HG03097 (cell line): Measurements from ENCODE around the gene OGFR.

Experiments used
- ATAC-seq: cut with Tn5 transposase; IDR thresholded peaks from one replicate; pipeline ENCODE4 v1.9.1; 2021; ENCODE audit not compliant: unreplicated experiment, low FRiP score

The OGFR gene

GRCh38 chr20:62769346-62770071 is 35.1 kb upstream of the OGFR start:
- ATAC-seq: no peak

GRCh38 chr20:62770111-62770910 is 34.3 kb upstream of the OGFR start:
- ATAC-seq: no peak

DNA sequence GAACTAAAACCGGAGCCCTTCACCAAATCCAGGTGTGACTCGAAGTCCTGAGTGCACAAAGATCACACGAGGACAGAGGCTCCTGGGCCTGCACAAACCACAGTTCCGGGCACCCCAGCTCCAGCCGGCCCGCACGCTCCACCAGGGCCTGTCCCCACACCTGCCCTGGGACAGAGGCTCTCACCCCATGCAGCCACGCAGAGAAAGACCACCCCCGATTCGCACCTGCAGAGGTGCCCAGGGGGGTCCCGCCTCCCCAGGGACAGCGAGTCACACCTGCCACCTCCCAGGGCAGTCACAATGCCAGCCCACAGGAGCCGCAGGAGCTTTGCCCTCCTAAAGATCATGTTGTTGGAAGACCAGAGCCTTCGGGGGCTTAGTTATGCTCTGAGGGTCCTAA is 33.7 kb upstream of the OGFR start:
- ATAC-seq: no peak

GRCh38 chr20:62771396-62772102 is 33.1 kb upstream of the OGFR start:
- ATAC-seq: no peak

GRCh38 chr20:62772103-62772611 is 32.5 kb upstream of the OGFR start:
- ATAC-seq: no peak

GRCh38 chr20:62772619-62772989 is 32.0 kb upstream of the OGFR start:
- no peak for ATAC-seq

GRCh38 chr20:62772990-62773844 is 31.4 kb upstream of the OGFR start:
- no peak for ATAC-seq

- ATAC-seq: no peak
Measured at GRCh38 chr20:62773845-62774714, 30.6 kb upstream of the OGFR start.

DNA sequence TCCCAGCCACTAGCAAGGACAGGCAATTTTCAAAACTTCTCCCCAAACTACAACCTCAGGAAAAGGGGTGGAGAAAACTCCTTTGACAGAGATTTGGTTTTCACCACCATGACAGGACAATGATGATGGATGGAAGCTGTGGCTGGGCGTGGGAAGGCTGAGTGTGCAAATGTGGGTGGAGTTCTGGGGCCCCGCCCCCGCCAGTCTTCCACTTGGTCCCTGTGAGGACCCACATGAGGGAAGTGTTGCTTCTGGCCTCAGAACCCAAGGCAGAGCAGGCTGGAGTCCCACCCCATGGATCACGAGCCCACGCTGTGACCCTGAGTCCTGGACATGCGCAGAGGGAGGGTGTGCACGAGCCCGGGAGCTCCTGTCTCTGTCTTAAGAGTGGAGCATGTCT is 29.9 kb upstream of the OGFR start:
- ATAC-seq: no peak

- no peak for ATAC-seq
Measured at GRCh38 chr20:62775206-62775605, 29.4 kb upstream of the OGFR start.

DNA sequence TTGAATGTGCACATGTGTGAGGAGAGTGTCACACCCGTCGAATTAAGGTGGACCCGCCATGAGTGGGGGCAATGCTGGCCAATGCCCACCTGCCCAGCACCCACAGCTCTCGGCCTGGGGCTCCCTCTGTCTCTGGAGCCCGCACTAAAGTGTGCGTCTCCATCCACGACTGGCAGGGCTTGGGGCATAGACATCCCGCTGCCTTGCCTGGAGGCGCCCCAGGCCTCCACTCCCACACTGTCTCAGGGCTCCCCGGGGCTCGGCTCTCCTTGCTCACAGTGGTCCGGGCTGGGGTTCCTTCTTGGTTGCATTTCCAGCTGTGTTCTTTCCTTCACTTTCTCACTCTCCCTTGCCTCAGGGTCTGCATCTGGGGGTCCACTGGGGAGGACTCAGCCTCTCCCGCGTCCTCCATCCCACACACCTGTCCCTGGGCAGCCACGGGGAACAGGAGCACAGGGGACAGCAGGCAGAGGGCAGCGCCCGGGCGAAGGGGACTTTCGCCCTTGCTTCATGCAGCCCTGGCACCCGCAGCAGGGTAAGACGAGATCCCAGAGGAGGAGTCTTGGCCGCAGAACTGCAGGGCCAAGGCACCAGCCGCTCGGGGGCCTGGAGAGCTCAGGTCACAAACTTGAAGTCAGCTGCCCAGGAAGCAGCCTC is 28.5 kb upstream of the OGFR start:
- ATAC-seq: no peak

DNA sequence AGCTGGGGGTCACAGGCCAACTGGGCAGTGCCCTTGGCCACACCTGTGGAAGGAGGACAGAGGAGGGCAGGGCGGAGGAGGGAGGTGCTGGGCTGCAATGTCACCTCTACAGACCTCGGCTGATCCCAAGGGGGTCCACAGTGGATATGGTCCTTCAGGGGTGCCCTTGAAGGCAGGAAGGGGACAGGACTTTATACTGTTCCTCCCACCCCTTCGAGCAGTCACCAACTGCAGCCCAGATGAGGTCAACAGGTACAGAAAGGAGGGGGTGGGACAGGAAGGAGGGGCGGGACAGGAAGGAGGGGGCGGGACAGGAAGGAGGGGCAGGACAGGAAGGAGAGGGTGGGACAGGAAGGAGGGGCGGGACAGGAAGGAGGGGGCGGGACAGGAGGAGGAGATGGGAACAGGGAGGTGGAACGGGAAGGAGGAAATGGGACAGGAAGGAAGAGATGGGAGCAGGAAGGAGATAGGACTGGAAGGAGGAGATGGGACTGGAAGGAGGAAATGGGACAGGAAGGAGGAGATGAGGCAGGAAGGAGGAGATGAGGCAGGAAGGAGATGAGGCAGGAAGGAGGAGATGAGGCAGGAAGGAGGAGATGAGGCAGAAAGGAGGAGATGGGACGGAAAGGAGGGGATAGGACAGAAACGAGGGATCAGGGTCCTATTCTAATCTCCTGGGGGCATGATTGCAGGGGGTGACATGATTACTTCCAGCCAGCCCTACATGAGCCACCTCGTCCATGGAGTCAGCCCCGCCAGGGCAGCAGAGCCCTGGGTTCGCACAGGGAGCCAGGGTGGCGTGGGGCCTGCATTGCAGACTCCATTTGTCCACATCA is 27.7 kb upstream of the OGFR start:
- no peak for ATAC-seq

DNA sequence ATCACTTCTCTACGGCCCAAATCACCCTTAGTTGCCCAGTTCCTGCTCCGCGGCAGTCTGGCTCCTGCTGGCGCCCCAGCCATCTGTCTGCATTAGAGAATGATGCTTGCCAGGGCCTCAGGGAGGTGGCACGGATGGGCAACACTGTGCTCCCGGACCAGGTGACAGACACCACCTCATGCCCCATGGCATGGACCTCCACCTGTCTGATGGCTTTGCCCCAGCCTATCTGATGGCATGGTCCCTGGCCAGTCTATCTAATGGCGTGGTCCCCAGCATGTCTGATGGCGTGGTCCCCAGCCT is 27.2 kb upstream of the OGFR start:
- ATAC-seq: no peak

DNA sequence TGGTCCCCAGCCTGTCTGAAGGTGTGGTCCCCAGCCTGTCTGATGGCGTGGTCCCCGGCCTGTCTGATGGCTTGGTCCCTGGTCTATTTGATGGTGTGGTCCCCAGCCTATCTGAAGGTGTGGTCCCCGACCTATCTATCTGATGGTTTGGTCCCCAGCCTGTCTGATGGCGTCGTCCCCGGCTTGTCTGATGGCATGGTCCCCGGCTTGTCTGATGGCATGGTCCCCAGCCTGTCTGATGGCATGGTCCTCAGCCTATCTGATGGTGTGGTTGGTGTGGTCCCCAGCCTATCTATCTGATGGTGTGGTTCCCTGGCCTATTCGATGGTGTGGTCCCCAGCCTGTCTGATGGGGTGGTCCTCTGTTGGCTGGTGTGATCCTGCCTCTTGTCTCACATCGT is 26.6 kb upstream of the OGFR start:
- no peak for ATAC-seq

DNA sequence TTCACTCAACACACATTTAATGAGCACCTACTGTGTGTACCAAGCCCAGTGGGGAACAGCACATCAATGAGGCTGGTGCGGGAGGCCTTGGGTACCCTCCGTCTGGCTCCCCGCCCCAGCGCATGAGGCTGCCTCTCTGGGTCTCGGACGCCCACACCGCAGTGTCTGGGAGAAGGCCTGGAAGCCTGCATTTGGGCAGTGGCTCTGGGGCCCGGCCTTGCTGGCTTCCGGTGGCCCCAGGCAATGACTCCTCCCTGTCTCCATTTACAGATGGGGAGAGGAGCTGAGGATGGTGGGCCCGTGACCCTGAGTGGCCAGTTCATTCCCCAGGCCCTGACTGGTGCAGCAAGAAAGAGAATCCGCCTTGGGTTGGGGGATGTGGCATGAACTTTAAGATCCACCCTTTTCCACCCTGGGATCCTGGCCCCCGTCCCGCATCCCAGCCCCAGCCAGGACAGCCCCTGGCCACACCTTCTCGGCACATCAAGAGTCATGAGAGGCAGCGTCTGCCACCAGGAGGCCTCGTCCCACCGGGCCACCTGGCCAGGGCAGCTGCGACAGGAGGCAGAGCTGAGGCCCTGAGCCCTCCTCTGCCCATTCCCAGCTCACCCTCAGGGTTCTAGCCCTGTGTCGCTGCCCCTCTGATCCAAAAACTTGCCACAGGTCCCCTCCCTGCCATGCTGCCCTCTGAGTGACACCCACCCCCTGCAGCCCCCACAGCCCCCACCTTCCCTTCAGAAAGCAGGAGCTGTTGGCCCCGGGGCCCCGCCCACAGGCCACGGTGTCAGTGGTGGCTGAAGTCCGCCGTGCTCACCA is 25.8 kb upstream of the OGFR start:
- no peak for ATAC-seq

DNA sequence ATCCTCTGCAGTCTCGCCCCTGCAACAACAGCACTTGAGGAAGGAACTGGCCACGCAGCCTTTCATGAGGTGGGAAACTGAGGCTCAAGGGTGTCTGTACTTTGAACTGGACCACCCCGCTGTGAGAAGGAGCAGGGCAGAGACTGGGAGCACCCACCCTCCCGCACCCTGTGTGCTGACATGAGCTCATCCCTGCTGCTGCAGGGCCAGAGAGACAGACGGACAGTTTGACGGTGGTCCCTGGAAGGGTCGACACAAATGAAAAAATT is 25.3 kb upstream of the OGFR start:
- ATAC-seq: no peak

- ATAC-seq: no peak
Measured at GRCh38 chr20:62780204-62780603, 24.4 kb upstream of the OGFR start.

GRCh38 chr20:62780696-62781095 is 23.9 kb upstream of the OGFR start:
- no peak for ATAC-seq
